SK-N-SH (cell line): Measurements from ENCODE around the gene RASAL3.
"Not testable (repeated sequence)": the region's sequence is repeated elsewhere in the genome, so short reads cannot be mapped to it uniquely, and the experiment has no call there.

Experiments used
- CHD2 ChIP-seq: fragments of 150-350 bp; IDR thresholded peaks from 2 replicates; pipeline ENCODE4 v1.6.1; 2018; ENCODE audit warnings: low read length; ENCODE audit not compliant: partially characterized antibody
- CTCF ChIP-seq: fragments of 200-600 bp; sonication (generic); IDR thresholded peaks from 2 replicates; pipeline ENCODE4 v1.6.1; 2017; ENCODE audit warnings: antibody characterized with exemption, mild to moderate bottlenecking, moderate library complexity
- ELF1 ChIP-seq: IDR thresholded peaks from 2 replicates; pipeline ENCODE4 v1.4.0; 2012
- POLR2AphosphoS5 ChIP-seq: IDR thresholded peaks from 2 replicates; pipeline ENCODE4 v1.6.1; 2012; ENCODE audit warnings: low read depth, low read length
- REST ChIP-seq: IDR thresholded peaks from 2 replicates; pipeline ENCODE4 v1.6.1; 2012; ENCODE audit warnings: mild to moderate bottlenecking, low read depth, low read length, moderate library complexity
- SIN3A ChIP-seq: IDR thresholded peaks from 2 replicates; pipeline ENCODE4 v1.6.1; 2012; ENCODE audit warnings: low read depth, mild to moderate bottlenecking, low read length, moderate library complexity, borderline replicate concordance
- TF ChIP-seq, protein P1 (sequence below): IDR thresholded peaks from 2 replicates; pipeline ENCODE4 v1.4.0; 2012; ENCODE audit warnings: low read depth, borderline replicate concordance

DNA sequence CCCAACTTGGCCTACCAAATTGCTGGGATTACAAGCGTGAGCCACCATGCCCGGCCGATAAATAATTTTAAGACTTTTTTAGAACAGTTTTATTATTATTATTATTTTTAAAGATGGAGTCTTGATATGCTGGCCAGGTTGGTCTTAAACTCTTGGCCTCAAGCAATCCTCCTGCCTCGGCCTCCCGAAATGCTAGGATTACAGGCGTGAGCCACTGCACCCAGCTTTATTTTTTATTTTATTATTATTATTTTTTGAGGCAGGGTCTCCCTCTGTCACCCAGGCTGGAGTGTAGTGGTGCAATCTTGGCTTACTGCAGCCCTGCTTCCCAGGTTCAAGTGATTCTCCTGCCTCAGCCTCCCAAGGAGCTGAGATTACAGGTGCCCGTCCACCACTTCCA is 16.7 kb upstream of the RASAL3 start:
- TF ChIP-seq ELF1, CTCF, POLR2AphosphoS5, CHD2, REST, SIN3A: not testable (repeated sequence)
- TF ChIP-seq, protein P1, sequence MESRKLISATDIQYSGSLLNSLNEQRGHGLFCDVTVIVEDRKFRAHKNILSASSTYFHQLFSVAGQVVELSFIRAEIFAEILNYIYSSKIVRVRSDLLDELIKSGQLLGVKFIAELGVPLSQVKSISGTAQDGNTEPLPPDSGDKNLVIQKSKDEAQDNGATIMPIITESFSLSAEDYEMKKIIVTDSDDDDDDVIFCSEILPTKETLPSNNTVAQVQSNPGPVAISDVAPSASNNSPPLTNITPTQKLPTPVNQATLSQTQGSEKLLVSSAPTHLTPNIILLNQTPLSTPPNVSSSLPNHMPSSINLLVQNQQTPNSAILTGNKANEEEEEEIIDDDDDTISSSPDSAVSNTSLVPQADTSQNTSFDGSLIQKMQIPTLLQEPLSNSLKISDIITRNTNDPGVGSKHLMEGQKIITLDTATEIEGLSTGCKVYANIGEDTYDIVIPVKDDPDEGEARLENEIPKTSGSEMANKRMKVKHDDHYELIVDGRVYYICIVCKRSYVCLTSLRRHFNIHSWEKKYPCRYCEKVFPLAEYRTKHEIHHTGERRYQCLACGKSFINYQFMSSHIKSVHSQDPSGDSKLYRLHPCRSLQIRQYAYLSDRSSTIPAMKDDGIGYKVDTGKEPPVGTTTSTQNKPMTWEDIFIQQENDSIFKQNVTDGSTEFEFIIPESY: not testable (repeated sequence)
